Esophagus mucosa (tissue), 1 donor: ENCODE measurements around the gene SYNE1. TPM values are rescaled to one million over a fixed set of nuclear protein-coding genes. Genes with fewer than 3 reads are reported as not detected.

Experiments used
- ATAC-seq: fragments of 200-7000 bp; cut with Tn5 transposase; one replicate; pipeline ENCODE4 v1.9.1; 2020
- total RNA-seq: library from RNA; stranded (reverse); gene quantifications from one replicate; pipeline ENCODE4 v1.2.4, GENCODE V29; 2023
- donor health status: DM: yes; HTN: yes; CAD: no.

Gene SYNE1
- total RNA-seq, 1 donor from 2014 or later = 4.0 TPM

DNA sequence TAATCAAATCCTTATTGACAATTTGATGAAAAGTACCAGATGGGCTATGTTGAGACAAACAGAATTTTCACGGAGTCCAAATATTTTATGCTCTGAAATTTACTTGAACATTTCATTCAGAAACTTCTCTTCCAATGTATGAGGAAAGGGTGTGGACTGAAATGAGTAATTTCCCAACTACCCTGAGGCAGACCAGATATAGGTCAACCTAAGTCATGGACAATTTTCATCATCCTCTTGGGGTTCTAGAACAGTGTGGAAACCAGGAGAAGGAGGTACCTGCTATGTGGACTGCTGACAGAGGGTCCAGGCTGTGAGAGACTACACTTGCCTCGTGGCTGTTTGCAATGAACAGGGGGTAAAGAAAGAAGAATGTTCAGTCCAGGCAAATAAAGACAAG lies 506.7 kb downstream of the SYNE1 start:
- ATAC-seq = peak; percentile 57

DNA sequence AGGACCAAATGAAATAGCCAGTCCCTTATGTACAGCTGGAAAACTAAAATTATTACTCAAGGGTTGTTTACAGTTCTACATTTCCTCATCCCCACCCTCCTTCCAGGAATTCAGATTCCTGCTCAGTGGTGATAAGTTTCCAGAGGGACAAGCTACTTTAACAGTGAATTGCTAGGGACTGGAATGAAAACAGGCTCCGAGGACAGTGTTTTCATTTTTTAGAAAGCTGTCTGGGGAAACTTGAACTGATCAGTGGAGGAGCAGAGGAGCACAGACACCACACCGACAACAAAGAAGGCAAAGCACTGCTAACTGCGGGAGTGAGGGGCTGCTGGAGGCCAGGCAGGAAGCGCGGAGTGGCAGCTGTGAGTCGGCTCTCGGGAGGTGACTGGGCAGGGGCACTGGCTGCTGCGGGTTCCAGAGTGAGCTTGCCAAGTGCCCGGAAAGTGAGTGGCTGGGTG lies 507.4 kb downstream of the SYNE1 start:
- ATAC-seq = peak; percentile 10

GRCh38 chr6:152127432-152128165 lies 509.6 kb downstream of the SYNE1 start:
- no peak for ATAC-seq

DNA sequence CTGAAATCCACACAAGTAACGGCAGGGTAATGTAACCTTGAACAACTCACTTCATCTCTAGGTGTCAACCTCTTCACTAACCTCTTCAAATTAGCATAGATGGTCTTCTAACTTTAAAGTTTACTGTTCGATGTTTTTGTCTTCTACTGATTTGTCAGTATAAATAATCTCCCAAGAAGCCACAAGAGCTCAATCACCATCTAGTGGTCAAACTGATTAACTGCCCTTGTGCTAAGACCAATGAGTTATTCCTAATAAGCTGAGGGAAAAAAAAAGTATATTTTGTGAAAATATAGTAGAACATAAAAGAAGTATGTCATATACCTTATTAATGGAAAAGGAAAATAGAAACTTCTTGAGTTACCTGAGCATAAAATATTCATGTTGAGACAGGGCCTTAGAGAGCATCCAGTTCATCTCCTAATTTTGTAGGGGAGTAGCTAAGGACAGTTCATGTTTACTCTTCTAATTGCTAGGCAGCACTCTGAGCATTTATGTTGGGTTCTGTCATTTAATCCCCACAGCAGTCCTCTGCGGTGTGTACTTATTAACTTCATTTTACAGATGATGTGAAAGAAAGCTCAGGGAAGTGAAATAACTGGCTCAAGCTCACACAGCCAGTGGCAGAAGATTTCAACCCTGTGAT lies 512.6 kb downstream of the SYNE1 start:
- ATAC-seq = peak; percentile 45

DNA sequence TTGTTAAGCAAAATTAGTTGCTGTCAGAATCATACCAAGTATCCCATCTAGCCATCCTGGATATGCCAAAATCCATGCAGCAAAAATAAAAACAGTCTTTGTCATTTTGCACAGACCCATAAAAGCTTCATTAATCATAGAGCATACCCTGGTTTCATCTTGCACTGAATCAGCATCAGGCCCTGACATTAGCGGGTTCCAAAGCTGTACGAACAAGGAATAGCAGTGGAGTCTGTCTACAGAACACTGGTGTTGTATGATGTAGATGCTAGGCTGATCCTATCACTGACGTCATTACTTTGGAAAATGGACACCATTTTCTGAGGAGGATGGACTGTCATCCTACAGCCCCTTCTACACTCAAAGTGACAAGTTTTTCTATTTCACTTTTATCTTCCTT lies 514.1 kb downstream of the SYNE1 start:
- ATAC-seq = no peak

DNA sequence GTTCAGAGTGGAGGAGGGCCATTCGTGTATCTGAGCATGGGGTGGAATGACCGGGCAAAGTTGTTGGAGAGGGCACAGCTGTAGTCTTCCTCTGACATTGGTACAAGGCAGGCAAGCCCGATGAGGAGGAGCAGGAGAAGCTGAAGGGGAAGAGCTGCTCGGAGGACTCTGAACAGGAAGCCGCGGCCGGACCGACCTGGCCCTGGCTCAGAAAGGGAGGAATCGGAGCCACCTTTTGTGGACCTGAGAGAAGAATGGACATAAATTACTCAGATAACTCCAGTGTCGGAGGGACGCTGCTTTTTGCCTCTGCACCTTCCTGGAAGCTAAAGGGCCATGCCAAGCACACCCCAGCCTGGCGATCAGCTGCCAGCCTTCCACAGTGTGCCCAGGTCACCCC lies 514.7 kb downstream of the SYNE1 start:
- ATAC-seq = no peak

DNA sequence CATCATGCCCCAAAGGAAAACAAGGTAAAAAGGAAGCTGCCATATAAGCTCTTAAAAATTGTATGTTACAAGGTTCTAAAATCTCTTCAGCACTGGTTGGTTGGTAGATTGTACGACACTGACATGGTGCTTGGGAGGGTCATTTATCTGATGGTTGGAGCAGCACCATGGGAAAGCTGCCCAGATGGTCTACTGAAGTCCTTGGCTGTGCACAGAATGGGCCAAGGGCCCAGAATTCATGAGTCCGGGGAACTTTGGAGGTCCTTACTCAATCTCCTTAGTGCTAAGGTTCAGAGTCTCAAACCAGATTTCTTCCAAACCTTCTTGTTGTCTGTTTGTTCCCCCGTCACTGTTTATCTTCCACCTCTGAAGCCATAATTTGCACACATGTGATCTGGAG lies 515.3 kb downstream of the SYNE1 start:
- ATAC-seq = no peak

GRCh38 chr6:152119831-152120230 lies 517.3 kb downstream of the SYNE1 start:
- no peak for ATAC-seq

- no peak for ATAC-seq
These were observed 518.5 kb downstream of the SYNE1 start for GRCh38 chr6:152118678-152119077.

DNA sequence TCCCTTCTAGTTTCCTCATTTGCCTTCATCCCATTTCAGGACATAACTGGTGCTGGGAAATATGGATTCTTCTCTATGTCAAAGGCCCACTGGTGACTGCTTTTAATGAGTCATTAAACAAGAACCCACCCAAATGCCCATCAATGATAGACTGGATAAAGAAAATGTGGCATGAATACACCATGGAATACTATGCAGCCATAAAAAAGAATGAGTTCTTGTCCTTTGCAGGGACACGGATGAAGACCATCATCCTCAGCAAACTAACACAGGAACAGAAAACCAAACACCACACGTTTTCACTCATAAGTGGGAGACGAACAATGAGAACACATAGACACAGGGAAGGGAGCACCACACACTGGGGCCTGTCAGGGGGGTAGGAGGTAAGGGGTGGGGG lies 518.9 kb downstream of the SYNE1 start:
- ATAC-seq = no peak

GRCh38 chr6:152117156-152118133 lies 519.7 kb downstream of the SYNE1 start:
- no peak for ATAC-seq

DNA sequence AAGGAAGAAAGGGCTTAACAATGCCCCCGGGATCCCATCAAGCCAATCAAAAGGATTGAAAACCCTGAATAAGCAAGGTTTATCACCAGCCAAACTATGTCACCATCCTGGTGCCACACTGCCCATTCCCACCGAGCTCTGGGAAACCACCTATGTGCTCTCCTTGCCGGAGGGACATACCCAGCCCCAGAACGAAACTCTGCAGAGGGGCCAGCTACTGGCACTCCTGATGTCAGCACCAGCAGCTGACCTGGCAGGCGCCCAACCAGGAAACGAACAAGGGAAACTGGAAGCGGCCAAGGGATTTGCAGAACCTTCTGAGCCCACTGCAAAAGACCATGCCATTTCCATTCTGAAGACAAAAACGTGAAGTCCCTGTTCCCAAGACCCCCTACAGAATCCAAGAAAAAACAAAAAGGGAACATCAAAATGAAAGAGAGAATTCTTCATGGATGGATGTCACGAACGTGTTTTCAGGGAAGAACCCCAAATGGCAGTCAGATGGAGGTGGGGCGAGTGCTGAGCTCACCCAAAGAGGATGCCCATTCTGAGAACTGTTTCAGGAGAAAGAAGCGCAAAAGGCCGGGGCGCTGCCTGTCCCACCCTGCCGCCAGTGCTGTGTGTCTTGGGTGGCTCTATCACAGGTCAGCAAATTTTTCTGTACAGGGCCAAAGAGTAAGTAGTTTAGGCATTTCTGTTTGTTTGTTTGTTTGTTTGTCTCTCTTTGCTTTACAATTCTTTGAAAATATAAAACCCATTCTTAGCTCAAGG lies 524.5 kb downstream of the SYNE1 start:
- ATAC-seq = no peak

- no peak for ATAC-seq
These were observed 526.0 kb downstream of the SYNE1 start for GRCh38 chr6:152110886-152111820.

DNA sequence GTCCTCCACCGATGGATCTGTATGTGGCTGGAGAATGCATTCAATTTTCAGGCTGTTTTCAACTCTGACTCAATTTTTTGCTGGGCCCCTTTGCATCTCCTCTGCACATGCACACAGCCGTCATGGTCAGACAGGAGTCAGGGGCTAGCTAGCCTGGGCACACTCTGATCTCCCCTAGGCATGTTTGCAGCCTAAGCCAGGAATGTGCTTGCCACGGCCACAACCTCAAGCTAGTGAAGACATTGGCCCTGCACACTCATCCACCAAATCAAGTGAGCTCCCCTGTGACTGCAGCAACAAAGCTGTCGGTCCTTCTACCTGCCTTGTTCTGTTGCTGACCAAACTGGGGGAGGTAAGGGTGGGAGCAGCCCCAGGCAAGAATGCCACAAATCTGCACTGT lies 529.2 kb downstream of the SYNE1 start:
- ATAC-seq = no peak

DNA sequence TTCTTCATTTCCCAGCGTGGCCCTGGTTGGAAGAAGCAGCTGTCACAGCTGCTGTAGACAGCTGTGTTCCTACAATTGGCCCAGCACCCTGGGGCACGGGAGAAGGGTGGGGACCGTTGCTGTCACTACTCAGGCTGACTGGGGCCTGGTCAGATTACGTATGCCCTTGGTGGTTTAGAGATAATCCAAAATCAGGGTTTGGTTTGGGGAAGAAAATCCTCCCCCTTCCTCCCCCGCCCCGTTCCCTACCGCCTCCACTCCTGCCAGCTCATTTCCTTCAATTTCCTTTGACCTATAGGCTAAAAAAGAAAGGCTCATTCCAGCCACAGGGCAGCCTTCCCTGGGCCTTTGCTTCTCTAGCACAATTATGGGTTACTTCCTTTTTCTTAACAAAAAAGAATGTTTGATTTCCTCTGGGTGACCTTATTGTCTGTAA lies 537.0 kb downstream of the SYNE1 start:
- ATAC-seq = peak; percentile 69

DNA sequence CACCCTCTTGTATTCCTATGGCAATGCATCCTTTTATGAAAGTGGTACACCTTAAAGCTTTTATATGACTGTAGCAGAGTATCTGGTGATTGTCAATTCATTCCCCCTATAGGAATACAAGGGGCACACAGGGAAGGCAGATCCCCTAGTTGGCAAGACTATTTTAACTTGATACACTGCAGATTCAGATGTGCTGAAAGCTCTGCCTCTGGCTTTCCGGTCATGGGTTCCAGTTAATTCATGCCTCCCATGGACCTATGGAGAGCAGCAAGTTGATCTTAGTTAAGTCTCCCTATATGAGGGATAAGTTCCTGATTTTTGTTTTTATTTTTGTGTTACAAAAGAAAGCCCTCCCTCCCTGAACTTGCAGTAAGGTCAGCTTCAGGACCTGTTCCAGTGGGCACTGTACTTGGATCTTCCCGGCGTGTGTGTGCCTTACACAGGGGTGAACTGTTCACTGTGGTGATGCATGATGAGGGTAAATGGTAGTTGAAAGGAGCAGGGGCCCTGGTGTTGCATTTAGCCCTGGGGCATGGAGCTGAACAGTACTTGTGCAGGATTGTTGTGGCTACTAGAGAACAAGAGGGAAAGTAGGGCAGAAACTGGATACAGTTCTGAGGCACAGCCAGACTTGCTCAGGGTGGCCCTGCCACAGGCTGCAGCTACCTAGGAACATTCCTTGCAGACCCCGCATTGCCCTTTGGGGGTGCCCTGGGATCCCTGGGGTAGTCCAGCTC lies 537.5 kb downstream of the SYNE1 start:
- ATAC-seq = no peak

DNA sequence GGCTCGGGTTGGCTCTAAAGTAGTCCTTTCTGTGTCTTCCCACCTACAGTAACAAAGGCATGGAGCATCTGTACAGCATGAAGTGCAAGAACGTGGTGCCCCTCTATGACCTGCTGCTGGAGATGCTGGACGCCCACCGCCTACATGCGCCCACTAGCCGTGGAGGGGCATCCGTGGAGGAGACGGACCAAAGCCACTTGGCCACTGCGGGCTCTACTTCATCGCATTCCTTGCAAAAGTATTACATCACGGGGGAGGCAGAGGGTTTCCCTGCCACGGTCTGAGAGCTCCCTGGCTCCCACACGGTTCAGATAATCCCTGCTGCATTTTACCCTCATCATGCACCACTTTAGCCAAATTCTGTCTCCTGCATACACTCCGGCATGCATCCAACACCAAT lies 538.5 kb downstream of the SYNE1 start:
- no peak for ATAC-seq

DNA sequence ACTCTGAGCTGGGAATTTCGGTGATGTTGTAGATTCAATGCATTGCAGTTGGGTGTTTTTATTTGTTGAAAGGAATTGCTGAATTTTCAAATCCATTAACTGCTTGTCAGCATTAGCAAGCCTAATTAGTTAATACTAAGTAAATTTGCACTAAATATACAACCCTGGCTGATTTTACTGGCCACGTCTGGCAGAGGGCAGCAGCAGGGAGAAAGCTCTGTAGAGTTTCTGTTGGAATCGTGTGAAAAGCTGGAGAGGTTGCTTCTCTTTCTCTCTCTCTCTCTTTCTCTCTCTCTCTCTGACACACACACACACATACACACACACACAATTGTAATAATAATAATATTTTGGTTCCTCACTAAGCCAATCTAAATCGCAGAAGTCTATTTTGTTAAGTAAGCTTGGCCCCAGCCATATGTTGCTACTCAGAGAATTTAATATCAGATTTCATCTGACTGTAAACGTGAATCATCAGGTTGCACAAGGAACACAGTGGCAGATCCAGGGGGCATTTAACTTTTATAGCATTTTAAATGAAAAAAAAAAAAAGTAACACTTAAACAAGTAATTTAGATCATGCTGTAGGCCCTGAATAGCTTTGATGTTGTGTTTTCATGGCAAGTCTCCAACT lies 540.2 kb downstream of the SYNE1 start:
- ATAC-seq = no peak

GRCh38 chr6:152094992-152095592 lies 542.1 kb downstream of the SYNE1 start:
- peak; percentile 99 for ATAC-seq
